SH-SY5Y (cell line): Measurements from ENCODE around the gene ARFGAP3.

Source experiments
- GATA2 ChIP-seq: IDR thresholded peaks from 2 replicates; pipeline ENCODE4 v1.6.1; 2011; ENCODE audit warnings: mild to moderate bottlenecking, low read depth, low read length
- GATA3 ChIP-seq: IDR thresholded peaks from 2 replicates; pipeline ENCODE4 v1.6.1; 2011; ENCODE audit warnings: low read depth, mild to moderate bottlenecking, low read length, moderate library complexity

GRCh38 chr22:42777126-42777525 lies 79.9 kb downstream of the ARFGAP3 start:
- TF ChIP-seq GATA2 (no peak), GATA3 (no peak)
